Pulmonary artery endothelial cell (primary cell): ENCODE measurements around the gene CREB5. TPM values are rescaled to one million over a fixed set of nuclear protein-coding genes. Genes with fewer than 3 reads are reported as not detected.

ENCODE experiments used
- DNase-seq: peaks from one replicate; pipeline ENCODE4 v3.0.0-alpha.2; 2011; ENCODE audit warnings: low read depth, low spot score
- total RNA-seq: library from RNA; depleted of rRNA; stranded (reverse); fragments of >200 nt; gene quantifications from 2 replicates; pipeline ENCODE4 v1.2.3, GENCODE V29; 2014

The CREB5 gene
- total RNA-seq, 1 donor from 2014 or later = 2.8 TPM

- DNase-seq = no peak
Observed at GRCh38 chr7:28744951-28745350, 332.6 kb downstream of the CREB5 start.

DNA sequence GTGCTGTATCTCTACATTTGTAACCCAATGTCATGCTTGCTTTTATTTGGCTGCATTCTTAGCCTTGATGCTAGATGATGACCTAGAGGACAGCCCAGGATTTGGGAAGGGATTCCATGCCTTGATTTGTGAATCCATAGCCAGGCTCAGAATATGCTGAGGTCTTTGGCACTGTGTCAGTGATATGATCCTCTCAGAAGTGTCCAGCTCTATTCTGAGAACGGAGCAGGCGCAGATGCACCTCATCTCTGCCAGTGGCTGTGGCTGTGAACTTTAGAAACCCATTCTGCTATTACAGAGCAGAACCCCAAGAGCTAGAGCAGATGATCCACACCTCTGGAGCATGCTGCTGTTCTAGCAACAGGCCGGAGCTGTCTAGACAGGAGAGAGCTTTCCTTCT, 333.0 kb downstream of the CREB5 start:
- DNase-seq = no peak

DNA sequence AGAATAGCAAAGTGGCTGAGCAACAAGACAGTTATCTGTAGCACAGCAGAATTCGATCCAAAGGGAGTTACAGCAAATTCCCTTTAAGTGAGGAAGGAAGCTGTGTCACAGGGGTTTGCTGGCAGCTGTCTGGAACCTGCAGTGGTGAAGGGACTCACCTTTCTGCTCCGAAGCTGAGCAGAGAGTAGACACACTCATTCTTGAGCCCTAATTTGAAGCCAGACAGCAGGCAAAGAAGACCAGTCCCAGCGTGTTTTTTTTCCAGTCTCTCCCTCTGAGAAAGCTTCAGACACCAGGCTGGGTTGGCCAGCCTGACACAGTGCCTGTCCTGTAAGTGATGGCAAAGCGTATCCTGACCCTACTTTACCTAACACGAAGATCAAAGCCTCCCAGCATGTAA, 335.1 kb downstream of the CREB5 start:
- no peak for DNase-seq

DNA sequence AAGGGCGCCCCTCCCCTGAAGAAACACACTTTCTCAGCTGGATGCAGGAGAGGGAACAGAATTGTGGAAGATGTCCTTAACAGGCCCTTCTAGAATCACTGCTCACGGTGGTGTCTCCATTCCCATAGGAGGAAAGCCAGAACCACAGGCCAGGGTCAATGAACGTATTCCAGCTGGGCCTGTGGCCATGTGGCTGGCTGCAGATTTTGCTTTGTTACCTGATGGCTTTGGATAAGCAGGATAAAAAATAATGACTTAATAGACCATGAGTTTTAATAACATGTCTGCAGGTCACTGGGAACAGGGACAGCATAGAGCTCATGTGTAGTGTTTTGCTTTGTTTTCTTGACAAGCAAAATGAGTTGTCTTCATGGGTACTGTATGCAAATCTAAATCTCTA, 335.5 kb downstream of the CREB5 start:
- DNase-seq = no peak

DNA sequence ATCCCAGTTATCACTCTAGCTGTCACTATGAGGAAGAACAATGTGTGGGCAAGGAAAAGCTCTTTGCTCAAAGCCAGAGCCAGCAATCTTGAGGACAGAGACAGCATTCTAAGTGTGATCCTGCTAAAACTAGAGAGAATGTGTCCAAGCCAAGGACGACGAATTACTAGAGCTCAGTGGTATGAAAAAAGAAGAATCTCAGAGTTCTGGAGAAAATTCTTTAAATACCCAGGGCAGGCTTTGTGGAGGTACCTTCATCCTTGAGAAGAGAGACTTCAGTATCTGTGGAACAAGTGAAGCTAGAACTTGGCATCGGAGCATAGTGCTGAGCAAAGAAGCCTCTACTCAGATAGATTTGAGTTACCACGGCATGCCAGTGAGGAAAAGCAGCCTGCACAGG, 336.0 kb downstream of the CREB5 start:
- no peak for DNase-seq

- DNase-seq = peak; percentile 30
Observed at GRCh38 chr7:28748933-28749584, 336.7 kb downstream of the CREB5 start.

DNA sequence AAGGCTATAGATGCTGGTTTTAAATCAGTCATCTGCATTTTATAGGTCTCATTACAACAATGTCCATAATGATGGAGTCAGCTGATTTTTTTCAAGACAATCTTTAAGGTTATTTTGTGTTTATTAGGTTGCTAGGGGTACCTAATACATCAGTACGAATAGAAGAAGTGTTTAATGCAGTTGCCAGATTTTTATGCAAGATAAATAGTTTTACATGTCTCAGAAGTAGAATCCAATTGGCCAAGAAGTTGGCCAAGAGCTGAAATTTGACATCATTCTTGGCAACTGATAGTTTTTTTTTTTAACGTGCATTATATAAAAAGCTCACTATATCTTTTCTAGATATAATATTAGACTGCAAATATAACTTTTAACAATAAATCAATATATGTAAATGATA, 337.3 kb downstream of the CREB5 start:
- DNase-seq = no peak

DNA sequence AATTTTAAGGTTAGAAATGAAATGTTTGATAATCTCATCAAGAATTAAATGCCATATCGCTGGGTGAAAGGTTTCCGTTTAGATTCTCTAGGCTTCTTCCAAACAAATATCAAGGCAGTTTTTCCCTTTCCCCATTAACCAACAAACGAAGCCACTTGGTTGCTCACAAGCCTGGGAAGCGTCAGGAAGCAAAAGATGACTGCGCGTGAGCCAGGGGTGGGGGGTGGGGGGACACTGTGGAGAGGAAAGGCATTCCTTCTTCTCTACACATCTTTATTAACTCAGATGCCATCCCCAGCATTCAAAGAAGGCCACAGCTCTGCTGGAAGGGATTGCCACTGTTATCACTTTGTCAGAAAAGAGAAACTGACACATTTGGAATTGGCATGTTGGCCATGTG, 338.7 kb downstream of the CREB5 start:
- no peak for DNase-seq

GRCh38 chr7:28753613-28754012, 341.3 kb downstream of the CREB5 start:
- no peak for DNase-seq

GRCh38 chr7:28754027-28754426, 341.7 kb downstream of the CREB5 start:
- DNase-seq = no peak

- no peak for DNase-seq
Observed at GRCh38 chr7:28754447-28754846, 342.1 kb downstream of the CREB5 start.

DNA sequence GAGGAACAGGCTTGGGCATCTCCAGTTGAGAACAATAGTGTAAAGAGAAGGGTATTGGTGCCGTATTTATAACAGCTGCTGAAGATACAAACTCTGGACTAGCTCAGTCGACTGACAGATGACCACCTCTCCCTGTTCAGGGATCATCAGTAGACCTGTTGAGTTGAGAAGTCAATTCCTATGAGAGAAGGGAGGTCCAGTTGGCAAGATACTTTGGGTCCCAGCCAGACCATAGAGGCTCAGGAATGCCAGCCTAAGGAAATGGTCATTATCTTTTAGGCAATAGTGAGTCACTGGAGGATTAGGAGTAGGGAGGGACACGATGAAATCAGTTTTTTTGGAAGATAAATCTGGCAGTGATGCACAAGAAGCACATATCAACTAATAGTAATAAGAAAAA, 342.9 kb downstream of the CREB5 start:
- no peak for DNase-seq

DNA sequence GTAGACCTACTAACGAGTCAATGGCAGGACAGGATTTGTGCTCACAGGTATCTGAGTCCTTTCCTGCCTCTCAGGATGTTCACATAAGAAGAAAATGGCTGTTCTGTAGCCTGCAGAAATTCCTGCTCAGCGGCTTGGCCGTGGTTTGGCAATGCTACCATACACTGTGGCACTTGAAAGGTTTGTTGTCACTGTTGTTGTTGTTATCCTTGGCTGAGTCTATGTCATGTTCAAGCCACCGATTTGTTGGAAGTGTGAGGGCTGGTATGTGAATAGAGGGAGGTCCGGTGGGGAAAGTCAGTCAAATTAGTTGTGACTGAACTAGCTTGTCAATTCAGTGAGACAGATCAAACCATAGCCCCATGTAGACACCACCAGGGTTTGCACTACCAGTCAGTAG, 345.9 kb downstream of the CREB5 start:
- no peak for DNase-seq

DNA sequence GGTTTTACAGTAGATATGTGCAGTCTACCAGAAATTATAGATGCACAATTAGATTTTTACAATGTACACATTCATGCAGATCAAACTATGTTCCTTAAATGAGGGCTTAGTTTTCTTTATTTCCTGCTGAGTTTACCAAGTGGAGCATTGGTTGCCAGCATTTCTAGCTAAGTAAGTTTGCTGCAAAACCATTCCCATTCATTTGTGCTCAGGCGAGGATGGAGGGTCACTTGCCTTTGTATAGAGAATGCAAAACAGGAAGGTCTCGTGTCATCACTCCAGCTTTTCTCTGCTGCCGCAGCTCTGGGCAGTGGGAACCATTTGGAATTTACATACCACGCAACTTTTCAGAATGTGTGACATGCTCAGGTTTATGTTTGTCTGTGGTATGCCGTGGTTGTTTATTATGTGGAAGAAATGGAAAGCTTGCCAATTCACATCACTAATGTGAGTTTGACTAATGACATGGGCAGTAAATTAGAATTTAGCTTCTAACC, 347.2 kb downstream of the CREB5 start:
- no peak for DNase-seq

DNA sequence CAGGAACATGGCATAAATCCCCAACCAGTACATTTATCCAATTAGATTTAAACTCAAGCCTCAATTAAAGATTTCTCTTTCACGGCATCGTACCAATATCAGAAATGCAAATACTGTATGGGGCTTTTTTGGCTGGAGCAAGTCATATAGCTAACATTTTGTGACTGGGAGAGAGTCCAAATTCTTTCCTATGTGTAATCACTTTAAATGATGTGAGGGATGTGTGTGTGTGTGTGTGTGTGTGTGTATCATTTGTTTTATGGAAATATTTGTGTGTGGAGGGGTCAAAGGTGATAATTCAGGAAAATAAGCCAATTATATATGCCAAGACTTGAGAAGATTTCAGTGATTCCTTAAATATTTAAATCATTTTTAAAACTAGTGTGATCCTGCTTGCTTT, 349.2 kb downstream of the CREB5 start:
- no peak for DNase-seq

DNA sequence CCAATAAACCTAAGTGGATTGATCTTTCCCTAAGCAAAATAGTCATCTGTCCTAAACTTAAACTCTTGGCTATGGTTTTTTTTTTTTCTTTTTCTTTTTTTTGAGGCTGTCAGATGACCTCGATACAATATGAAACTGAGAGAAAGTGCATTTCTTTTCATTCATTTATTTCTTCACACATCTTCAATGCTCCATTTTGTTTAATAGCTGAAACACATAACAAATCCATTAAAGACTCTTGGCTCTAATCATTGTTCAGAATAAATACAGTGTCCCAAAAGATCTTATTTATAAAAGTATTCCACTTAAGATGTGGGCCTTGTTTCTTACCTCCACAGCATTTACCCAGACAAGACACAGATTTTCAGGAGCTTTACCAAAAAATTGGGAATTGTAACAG, 350.3 kb downstream of the CREB5 start:
- no peak for DNase-seq

DNA sequence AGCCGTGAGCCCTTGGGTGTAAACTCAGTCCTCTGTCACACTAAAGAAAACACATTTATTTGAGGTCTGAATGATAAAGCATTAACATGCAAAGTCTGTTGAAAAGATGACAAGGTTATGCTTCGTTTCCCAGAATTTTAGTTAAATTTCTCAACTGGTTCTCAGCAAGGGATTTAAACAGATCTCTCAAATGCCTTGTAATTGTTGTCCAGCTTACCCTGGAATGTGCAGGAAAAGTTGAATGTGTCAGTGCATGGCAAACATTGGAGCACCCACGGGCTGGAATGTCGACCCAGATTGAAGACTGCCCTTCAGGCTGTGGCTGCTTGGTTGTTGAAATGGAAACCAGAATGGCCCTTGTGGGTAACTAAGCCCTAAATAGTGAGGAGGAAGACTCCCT, 354.0 kb downstream of the CREB5 start:
- no peak for DNase-seq

GRCh38 chr7:28767356-28767755, 355.0 kb downstream of the CREB5 start:
- no peak for DNase-seq

DNA sequence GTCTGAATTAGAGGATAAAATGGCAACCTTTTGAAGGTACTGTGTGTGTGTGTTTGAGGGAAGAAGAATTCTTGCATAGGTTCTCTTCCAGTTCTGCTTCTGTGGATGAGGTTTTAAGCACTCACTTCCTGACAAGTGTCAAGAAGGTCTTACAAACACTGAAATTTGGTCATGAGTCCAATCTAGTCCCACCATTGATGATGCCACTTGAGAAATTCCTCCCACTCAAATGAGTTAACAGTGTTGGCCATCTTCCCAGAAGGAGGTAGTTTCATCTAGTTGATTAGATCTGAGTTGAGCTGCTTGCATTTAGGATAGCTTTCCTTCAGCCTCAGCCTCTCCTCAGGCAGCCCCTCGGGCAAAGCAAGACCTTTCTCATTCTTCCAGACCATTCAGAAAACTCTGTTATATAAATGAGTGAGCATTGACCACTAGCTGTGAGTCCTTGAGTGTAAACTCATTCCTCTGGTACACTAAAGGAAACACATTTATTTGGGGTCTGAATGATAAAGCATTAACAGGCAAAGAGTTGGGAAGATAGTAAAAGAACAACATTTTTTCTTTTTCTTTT, 356.3 kb downstream of the CREB5 start:
- no peak for DNase-seq

DNA sequence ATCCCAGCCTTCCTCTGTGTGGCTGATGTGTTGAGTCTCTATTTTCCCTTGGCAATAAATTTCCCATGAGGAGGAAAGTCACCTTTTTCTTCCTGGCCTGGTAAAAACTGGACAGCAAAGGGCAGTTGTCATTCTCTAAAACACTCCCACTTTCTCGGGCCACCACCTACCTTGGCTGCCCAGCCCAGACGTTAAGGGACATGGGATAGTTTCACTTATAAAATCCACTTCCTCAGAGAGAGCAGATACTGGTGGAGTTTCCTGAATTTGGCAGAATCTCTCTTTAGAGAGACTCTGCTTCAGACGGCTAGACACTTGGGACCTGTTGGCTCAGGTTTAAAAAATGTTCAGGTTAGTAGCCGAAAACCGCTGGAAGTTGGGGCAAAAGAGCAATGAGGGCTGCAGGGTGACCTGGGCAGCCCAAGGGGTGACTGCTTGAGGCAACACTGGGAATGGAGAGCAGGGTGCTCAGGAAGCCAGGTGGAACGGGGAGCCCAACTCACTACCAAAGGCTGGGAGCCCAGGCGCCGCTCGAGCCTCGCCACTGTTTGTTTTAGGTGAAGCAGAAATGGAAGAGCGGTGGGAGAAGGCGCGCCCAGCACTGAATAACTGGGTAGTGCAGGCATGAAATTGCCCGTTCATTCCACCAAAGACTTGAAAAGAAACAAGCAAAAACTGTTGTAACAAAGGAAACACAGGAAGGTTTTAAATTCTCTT, 359.7 kb downstream of the CREB5 start:
- no peak for DNase-seq

DNA sequence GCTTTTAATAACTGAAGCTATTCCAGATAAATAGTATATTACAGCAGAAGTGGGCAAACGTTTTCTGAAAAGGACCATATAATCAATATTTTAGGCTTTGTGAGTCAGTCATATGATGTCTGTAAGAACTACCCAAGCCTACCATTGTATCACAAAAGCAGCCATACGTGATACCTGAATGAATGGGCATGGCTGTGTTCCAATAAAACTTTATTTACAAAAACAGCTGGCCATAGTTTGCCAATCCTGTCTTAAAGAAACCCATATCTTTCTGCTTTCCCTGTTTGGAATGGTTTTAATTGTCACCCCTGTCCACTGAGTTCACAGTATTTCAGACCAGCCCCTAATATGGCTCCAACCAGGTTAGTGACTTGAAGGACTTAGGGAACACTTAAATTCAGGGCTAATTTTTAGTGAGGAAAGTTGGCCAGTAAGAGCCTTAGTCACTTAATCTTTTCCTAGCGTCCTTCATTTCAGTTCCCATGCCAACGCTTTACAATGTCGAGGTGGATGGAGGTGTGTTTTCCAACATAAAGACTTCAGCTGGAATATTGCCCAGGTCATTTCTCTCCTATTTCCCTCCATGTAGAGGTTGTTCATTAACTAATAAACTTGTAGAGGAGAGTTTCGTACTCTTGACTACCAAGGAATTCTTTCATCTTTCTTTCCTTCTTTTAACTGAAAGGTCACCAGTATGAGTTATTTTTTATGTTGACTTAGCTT, 361.3 kb downstream of the CREB5 start:
- DNase-seq = no peak
